ENCODE data around the gene COL5A1.

The COL5A1 gene

GRCh38 chr9:134690946-134691694 is 49.5 kb downstream of the COL5A1 start:
- Histone ChIP-seq H3K9ac (ENCODE audit: low read depth, low read length) (no peak overlapping the region), H3K27ac (ENCODE audit: low read length) (no peak overlapping the region), H2AFZ (ENCODE audit: low read depth, low read length) (no peak overlapping the region), H3K4me3 (ENCODE audit: low read depth in 1 of 2, low read length in 2 of 2) (no peak overlapping the region), H3K79me2 (ENCODE audit: insufficient read depth, low read length) (no peaks in the 10 kb centered on the region), H4K20me1 (ENCODE audit: insufficient read depth, low read length) (no peaks in the 10 kb centered on the region; the same call in 1 of the 2 replicates), H3K4me2 (ENCODE audit: insufficient read depth, low read length) (no peak overlapping the region), H3K27me3 (ENCODE audit: insufficient read depth, low read length, poor library complexity) (no peaks in the 10 kb centered on the region), H3K9me3 (ENCODE audit: insufficient read depth, low read length, severe bottlenecking) (no peaks in the 10 kb centered on the region), H3K4me1 (ENCODE audit: insufficient read depth, low read length) (peaks cover 7% of the 10 kb centered on the region), H3K36me3 (ENCODE audit: insufficient read depth, low read length) (no peaks in the 10 kb centered on the region)
- DNase-seq (no peak), ATAC-seq (ENCODE audit: insufficient read depth, low read depth) (no peak)
- TF ChIP-seq CTCF (IDR thresholded peaks at IDR 0.05; ENCODE audit: borderline replicate concordance, extremely low read depth, low read length, poor library complexity, severe bottlenecking) (no peak), EZH2 (IDR thresholded peaks at IDR 0.05; ENCODE audit: borderline replicate concordance, low read depth, low read length, severe bottlenecking) (no peak)

GRCh38 chr9:134691695-134692572 is 50.3 kb downstream of the COL5A1 start:
- no peak overlapping the region for H2AFZ ChIP-seq (ENCODE audit: low read depth, low read length)
- ATAC-seq (ENCODE audit: insufficient read depth, low read depth), result no peak
- no peaks in the 10 kb centered on the region for H3K27me3 ChIP-seq (ENCODE audit: insufficient read depth, low read length, poor library complexity)
- H3K4me3 ChIP-seq (ENCODE audit: low read depth in 1 of 2, low read length in 2 of 2), result no peak overlapping the region
- H4K20me1 ChIP-seq (ENCODE audit: insufficient read depth, low read length), result no peaks in the 10 kb centered on the region; the same call in 1 of the 2 replicates
- H3K9ac ChIP-seq (ENCODE audit: low read depth, low read length), result no peak overlapping the region
- H3K79me2 ChIP-seq (ENCODE audit: insufficient read depth, low read length), result no peaks in the 10 kb centered on the region
- no peak for DNase-seq
- H3K36me3 ChIP-seq (ENCODE audit: insufficient read depth, low read length), result no peaks in the 10 kb centered on the region
- H3K4me2 ChIP-seq (ENCODE audit: insufficient read depth, low read length), result no peak overlapping the region
- H3K4me1 ChIP-seq (ENCODE audit: insufficient read depth, low read length), result peaks cover 7% of the 10 kb centered on the region
- TF ChIP-seq CTCF (IDR thresholded peaks at IDR 0.05; ENCODE audit: borderline replicate concordance, extremely low read depth, low read length, poor library complexity, severe bottlenecking), result no peak
- no peak for TF ChIP-seq EZH2 (IDR thresholded peaks at IDR 0.05; ENCODE audit: borderline replicate concordance, low read depth, low read length, severe bottlenecking)
- H3K9me3 ChIP-seq (ENCODE audit: insufficient read depth, low read length, severe bottlenecking), result no peaks in the 10 kb centered on the region
- no peak overlapping the region for H3K27ac ChIP-seq (ENCODE audit: low read length)

- no peak for ATAC-seq (ENCODE audit: insufficient read depth, low read depth)
Observed at GRCh38 chr9:134692573-134692860, 50.9 kb downstream of the COL5A1 start.

More at GRCh38 chr9:134692573-134692860, 50.9 kb downstream of the COL5A1 start:
- no peaks in the 10 kb centered on the region; the same call in 1 of the 2 replicates for H4K20me1 ChIP-seq (ENCODE audit: insufficient read depth, low read length)
- no peaks in the 10 kb centered on the region for H3K79me2 ChIP-seq (ENCODE audit: insufficient read depth, low read length)
- peaks cover 7% of the 10 kb centered on the region for H3K4me1 ChIP-seq (ENCODE audit: insufficient read depth, low read length)
- H3K36me3 ChIP-seq (ENCODE audit: insufficient read depth, low read length), result no peaks in the 10 kb centered on the region
- no peak for DNase-seq
- H3K4me2 ChIP-seq (ENCODE audit: insufficient read depth, low read length), result no peak overlapping the region
- no peak for TF ChIP-seq EZH2 (IDR thresholded peaks at IDR 0.05; ENCODE audit: borderline replicate concordance, low read depth, low read length, severe bottlenecking)
- TF ChIP-seq CTCF (IDR thresholded peaks at IDR 0.05; ENCODE audit: borderline replicate concordance, extremely low read depth, low read length, poor library complexity, severe bottlenecking), result no peak
- no peaks in the 10 kb centered on the region for H3K9me3 ChIP-seq (ENCODE audit: insufficient read depth, low read length, severe bottlenecking)
- no peaks in the 10 kb centered on the region for H3K27me3 ChIP-seq (ENCODE audit: insufficient read depth, low read length, poor library complexity)
- H2AFZ ChIP-seq (ENCODE audit: low read depth, low read length), result no peak overlapping the region
- H3K4me3 ChIP-seq (ENCODE audit: low read depth in 1 of 2, low read length in 2 of 2), result no peak overlapping the region
- no peak overlapping the region for H3K9ac ChIP-seq (ENCODE audit: low read depth, low read length)
- no peak overlapping the region for H3K27ac ChIP-seq (ENCODE audit: low read length)

Measured in DND-41 (cell line).